Measurements from ENCODE around the gene PHKA1. TPM values are rescaled to one million over a fixed set of nuclear protein-coding genes. Genes with fewer than 3 reads are reported as not detected.

PHKA1 gene
- total RNA-seq, 1 experiment from 2014 or later, result 9.1 TPM

DNA sequence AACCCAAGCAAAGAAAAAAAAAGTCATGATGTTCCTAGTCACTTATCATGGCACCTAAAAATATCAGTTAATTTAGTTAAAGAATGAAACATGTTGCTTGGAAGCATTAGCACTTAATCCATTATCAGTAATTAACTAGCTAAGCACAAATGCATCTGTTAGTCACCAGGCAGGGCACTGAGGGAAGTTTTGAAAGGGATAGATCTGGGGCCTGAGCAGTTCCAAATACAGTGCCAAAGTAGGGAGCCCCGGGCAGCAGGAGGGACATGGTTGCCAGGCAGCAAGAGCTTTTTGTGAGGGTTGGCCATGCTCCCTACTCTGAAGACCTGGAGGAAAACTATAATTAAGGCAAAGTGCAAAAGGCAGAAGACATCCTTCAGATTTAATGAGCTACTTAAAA lies 62.0 kb downstream of the PHKA1 start:
- H3K36me3 Mint-ChIP-seq (ENCODE audit: insufficient read depth, unreplicated experiment), result peaks cover 4% of the 10 kb centered on the region
- TF ChIP-seq, protein P1, sequence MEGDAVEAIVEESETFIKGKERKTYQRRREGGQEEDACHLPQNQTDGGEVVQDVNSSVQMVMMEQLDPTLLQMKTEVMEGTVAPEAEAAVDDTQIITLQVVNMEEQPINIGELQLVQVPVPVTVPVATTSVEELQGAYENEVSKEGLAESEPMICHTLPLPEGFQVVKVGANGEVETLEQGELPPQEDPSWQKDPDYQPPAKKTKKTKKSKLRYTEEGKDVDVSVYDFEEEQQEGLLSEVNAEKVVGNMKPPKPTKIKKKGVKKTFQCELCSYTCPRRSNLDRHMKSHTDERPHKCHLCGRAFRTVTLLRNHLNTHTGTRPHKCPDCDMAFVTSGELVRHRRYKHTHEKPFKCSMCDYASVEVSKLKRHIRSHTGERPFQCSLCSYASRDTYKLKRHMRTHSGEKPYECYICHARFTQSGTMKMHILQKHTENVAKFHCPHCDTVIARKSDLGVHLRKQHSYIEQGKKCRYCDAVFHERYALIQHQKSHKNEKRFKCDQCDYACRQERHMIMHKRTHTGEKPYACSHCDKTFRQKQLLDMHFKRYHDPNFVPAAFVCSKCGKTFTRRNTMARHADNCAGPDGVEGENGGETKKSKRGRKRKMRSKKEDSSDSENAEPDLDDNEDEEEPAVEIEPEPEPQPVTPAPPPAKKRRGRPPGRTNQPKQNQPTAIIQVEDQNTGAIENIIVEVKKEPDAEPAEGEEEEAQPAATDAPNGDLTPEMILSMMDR (IDR thresholded peaks at IDR 0.05; ENCODE audit: unreplicated experiment), result no peak
- H3K4me1 Mint-ChIP-seq (ENCODE audit: insufficient read depth, unreplicated experiment), result no peaks in the 10 kb centered on the region
- no peaks in the 10 kb centered on the region for H3K9me3 Mint-ChIP-seq (ENCODE audit: unreplicated experiment)
- H3K27ac Mint-ChIP-seq (ENCODE audit: low read depth, unreplicated experiment), result no peak overlapping the region
- ChIA-PET CTCF (no interaction called here), POLR2A (interaction anchor here (1.4 kb wide), 1 partner anchor 31 kb away, joined by 5 read pairs; no protein-coding TSS in a partner anchor)
- H3K27me3 Mint-ChIP-seq (ENCODE audit: insufficient read depth, unreplicated experiment), result peaks cover 32% of the 10 kb centered on the region
- no peak overlapping the region for H3K4me3 Mint-ChIP-seq (ENCODE audit: unreplicated experiment)
- no TSS peak for BruUV-seq (replicated peaks)
- intact Hi-C loops (cut with micrococcal nuclease), result no loop called here
- no peak for DNase-seq (ENCODE audit: unreplicated experiment)

DNA sequence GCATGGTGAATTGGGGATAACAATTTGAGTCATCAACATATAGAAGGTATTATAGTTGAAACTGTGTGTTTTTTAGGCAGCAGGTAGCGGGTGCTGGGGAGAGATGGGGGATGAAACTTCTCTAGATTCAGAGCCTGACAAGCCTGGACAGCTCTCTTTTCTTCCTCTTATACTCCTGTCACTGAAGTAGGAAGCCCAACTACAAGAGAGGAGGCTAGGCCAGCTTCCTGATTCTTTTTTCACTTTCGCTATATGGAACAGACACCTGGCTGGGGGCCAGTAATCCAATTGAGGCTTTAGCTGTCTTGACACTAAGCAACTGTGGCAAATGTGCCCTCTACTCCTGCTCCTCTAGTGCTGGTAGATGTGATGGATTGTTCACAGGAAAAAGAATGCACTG lies 69.2 kb downstream of the PHKA1 start:
- Mint-ChIP-seq H3K27me3 (ENCODE audit: insufficient read depth, unreplicated experiment) (peaks cover 22% of the 10 kb centered on the region), H3K36me3 (ENCODE audit: insufficient read depth, unreplicated experiment) (no peaks in the 10 kb centered on the region), H3K4me3 (ENCODE audit: unreplicated experiment) (no peak overlapping the region), H3K4me1 (ENCODE audit: insufficient read depth, unreplicated experiment) (peaks cover 6% of the 10 kb centered on the region), H3K27ac (ENCODE audit: low read depth, unreplicated experiment) (no peak overlapping the region), H3K9me3 (ENCODE audit: unreplicated experiment) (no peaks in the 10 kb centered on the region)
- intact Hi-C loops (cut with micrococcal nuclease), result no loop called here
- ChIA-PET CTCF (no interaction called here), POLR2A (no interaction called here)
- DNase-seq (ENCODE audit: unreplicated experiment), result no peak
- TF ChIP-seq, protein P1 (IDR thresholded peaks at IDR 0.05; ENCODE audit: unreplicated experiment), result no peak
- BruUV-seq (replicated peaks), result no TSS peak

DNA sequence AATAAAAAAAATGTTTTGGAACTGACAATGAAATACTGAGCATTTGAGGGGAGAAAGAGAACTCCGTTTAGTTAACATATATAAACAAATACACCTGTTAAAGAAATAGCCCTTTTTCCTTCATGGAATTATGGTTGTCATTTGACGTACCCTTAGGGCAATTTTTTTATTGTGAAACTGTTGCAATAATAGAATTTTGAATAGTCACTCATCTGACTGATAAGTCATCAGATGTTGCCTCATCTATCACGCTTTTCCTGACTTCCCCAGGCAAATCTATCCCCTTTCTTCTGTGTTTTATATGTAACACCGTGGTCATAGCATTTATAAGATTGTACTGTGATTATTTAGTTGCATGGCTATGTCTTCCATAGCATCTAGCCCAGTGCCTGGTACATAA lies 72.5 kb downstream of the PHKA1 start:
- no TSS peak for BruUV-seq (replicated peaks)
- Mint-ChIP-seq H3K4me3 (ENCODE audit: unreplicated experiment) (no peak overlapping the region), H3K27ac (ENCODE audit: low read depth, unreplicated experiment) (peak overlapping the region; percentile 1), H3K9me3 (ENCODE audit: unreplicated experiment) (no peaks in the 10 kb centered on the region), H3K4me1 (ENCODE audit: insufficient read depth, unreplicated experiment) (peaks cover 6% of the 10 kb centered on the region), H3K27me3 (ENCODE audit: insufficient read depth, unreplicated experiment) (peaks cover 45% of the 10 kb centered on the region), H3K36me3 (ENCODE audit: insufficient read depth, unreplicated experiment) (no peaks in the 10 kb centered on the region)
- intact Hi-C loops (cut with micrococcal nuclease), result no loop called here
- ChIA-PET CTCF (interaction anchor here (0.5 kb wide), 1 partner anchor 485 kb away, joined by 3 read pairs; no protein-coding TSS in a partner anchor), POLR2A (interaction anchor here (1.6 kb wide), 1 partner anchor 22 kb away, joined by 3 read pairs; no protein-coding TSS in a partner anchor)
- peak; percentile 43 for DNase-seq (ENCODE audit: unreplicated experiment)
- TF ChIP-seq, protein P1 (IDR thresholded peaks at IDR 0.05; ENCODE audit: unreplicated experiment), result no peak

DNA sequence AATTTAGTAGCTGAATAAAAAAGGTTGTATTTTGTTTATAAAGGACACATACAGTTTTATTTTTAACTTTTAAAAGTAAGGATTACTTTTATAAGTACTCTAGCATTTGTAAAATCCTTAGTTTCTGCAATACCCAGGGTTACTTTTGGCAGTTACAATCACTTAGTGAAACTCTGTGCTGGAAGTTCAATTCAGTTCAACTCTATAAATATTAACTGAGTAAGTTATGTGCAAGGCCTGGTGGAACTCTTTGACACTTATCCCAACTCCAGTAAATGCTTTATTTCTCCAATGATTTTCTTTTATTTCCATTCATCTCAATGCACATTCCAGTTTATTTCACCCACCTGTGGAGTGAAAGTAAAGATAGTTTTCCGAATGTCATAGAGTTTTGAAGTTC lies 78.2 kb downstream of the PHKA1 start:
- intact Hi-C loops (cut with micrococcal nuclease), result no loop called here
- POLR2A ChIA-PET, result interaction anchor here (1.8 kb wide), 1 partner anchor 15 kb away, joined by 4 read pairs; no protein-coding TSS in a partner anchor
- H3K27ac Mint-ChIP-seq (ENCODE audit: low read depth, unreplicated experiment), result no peak overlapping the region
- no peaks in the 10 kb centered on the region for H3K9me3 Mint-ChIP-seq (ENCODE audit: unreplicated experiment)
- CTCF ChIA-PET, result interaction anchor here (1.5 kb wide), 1 partner anchor 9 kb away, joined by 4 read pairs; no protein-coding TSS in a partner anchor
- H3K27me3 Mint-ChIP-seq (ENCODE audit: insufficient read depth, unreplicated experiment), result peaks cover 70% of the 10 kb centered on the region
- H3K4me1 Mint-ChIP-seq (ENCODE audit: insufficient read depth, unreplicated experiment), result no peaks in the 10 kb centered on the region
- peaks cover 9% of the 10 kb centered on the region for H3K36me3 Mint-ChIP-seq (ENCODE audit: insufficient read depth, unreplicated experiment)
- H3K4me3 Mint-ChIP-seq (ENCODE audit: unreplicated experiment), result no peak overlapping the region
- no peak for DNase-seq (ENCODE audit: unreplicated experiment)
- TF ChIP-seq, protein P1 (IDR thresholded peaks at IDR 0.05; ENCODE audit: unreplicated experiment), result no peak
- BruUV-seq (replicated peaks), result no TSS peak

All from MCF 10A (cell line).